Endometrial microvascular endothelial cells (primary cell): ENCODE results near the gene POU6F1. TPM values are rescaled to one million over a fixed set of nuclear protein-coding genes. Genes with fewer than 3 reads are reported as not detected.

Experiments used
- in situ Hi-C: cut with HindIII; loops from 2 replicates; pipeline ENCODE4 v1.10.0; 2017; ENCODE audit warnings: low sequenced_read_pairs, low pct_unique_long_range_greater_than_20kb; ENCODE audit errors: inconsistent ontology term
- total RNA-seq: library from RNA; depleted of rRNA; stranded (reverse); fragments of >200 nt; gene quantifications from one replicate; pipeline ENCODE4 v1.2.3, GENCODE V29; 2015; ENCODE audit errors: inconsistent ontology term

Gene POU6F1
- total RNA-seq, 1 donor from 2014 or later = 2.0 TPM

GRCh38 chr12:51181558-51181957, 36.3 kb downstream of the POU6F1 start:
- in situ Hi-C loops = no loop called here

GRCh38 chr12:51177897-51178296, 40.0 kb downstream of the POU6F1 start:
- in situ Hi-C loops = no loop called here

GRCh38 chr12:51174501-51174900, 43.4 kb downstream of the POU6F1 start:
- in situ Hi-C loops = no loop called here

- in situ Hi-C loops = no loop called here
Observed at GRCh38 chr12:51172515-51173431, 45.1 kb downstream of the POU6F1 start, which contains the start of gene TFCP2. TSS of gene TFCP2 (minus strand) at chr12:51173135. CDS start at chr12:51172422, 713 bp downstream.

GRCh38 chr12:51171884-51172514, 45.9 kb downstream of the POU6F1 start:
- in situ Hi-C loops = no loop called here

GRCh38 chr12:51163795-51164194, 54.1 kb downstream of the POU6F1 start:
- in situ Hi-C loops = no loop called here

GRCh38 chr12:51162217-51162616, 55.6 kb downstream of the POU6F1 start:
- in situ Hi-C loops = no loop called here

- in situ Hi-C loops = no loop called here
Observed at GRCh38 chr12:51160814-51161459, 56.9 kb downstream of the POU6F1 start.

GRCh38 chr12:51156245-51156765, 61.6 kb downstream of the POU6F1 start:
- in situ Hi-C loops = no loop called here

GRCh38 chr12:51152953-51153352, 64.9 kb downstream of the POU6F1 start:
- in situ Hi-C loops = no loop called here

GRCh38 chr12:51150777-51151176, 67.1 kb downstream of the POU6F1 start:
- in situ Hi-C loops = no loop called here

- in situ Hi-C loops = no loop called here
Observed at GRCh38 chr12:51147309-51147708, 70.6 kb downstream of the POU6F1 start.

- in situ Hi-C loops = no loop called here
Observed at GRCh38 chr12:51139292-51139844, 78.5 kb downstream of the POU6F1 start.

Other genes with a start within 250 kb of the POU6F1 start
- 22.5 TPM for gene SLC11A2, start 191.7 kb downstream of the POU6F1 start, total RNA-seq
- 30.9 TPM for gene LETMD1, start 169.7 kb downstream of the POU6F1 start, total RNA-seq
- gene CSRNP2, start 134.5 kb downstream of the POU6F1 start, total RNA-seq = 30.7 TPM
- 12.3 TPM for gene TFCP2, start 44.9 kb downstream of the POU6F1 start, total RNA-seq
- gene DAZAP2, start 20.8 kb upstream of the POU6F1 start, total RNA-seq = 252 TPM
- 52.5 TPM for gene SMAGP, start 52.4 kb upstream of the POU6F1 start, total RNA-seq
- gene BIN2, start 106.1 kb upstream of the POU6F1 start, total RNA-seq = not detected
- gene CELA1, start 128.6 kb upstream of the POU6F1 start, total RNA-seq = not detected
- 242 TPM for gene GALNT6, start 173.3 kb upstream of the POU6F1 start, total RNA-seq
- gene SLC4A8, start 206.8 kb upstream of the POU6F1 start, total RNA-seq = 5.2 TPM